Calu3 (cell line): ENCODE measurements around the gene TBC1D9. TPM values are rescaled to one million over a fixed set of nuclear protein-coding genes. Genes with fewer than 3 reads are reported as not detected.

ENCODE experiments used
- BruUV-seq: library from RNA; stranded (reverse); fragments of 400-500 nt; replicated peaks from 2 replicates; lab custom pipeline; 2021; lab: Mats Ljungman, UMichigan
- CTCF ChIA-PET: fragments of 300-600 bp; sonication (Branson Sonifier 250); formaldehyde crosslinking; loops from one replicate; lab custom pipeline; 2022; ENCODE audit warnings: antibody characterized with exemption; lab: Charles Lee
- DNase-seq: peaks from one replicate; pipeline ENCODE4 v3.0.0; 2022
- H3K27ac Mint-ChIP-seq: one replicate; pipeline ENCODE4 v1.8.0; 2022; ENCODE audit warnings: mixed read lengths; ENCODE audit not compliant: unreplicated experiment
- H3K27me3 Mint-ChIP-seq: one replicate; pipeline ENCODE4 v1.8.0; 2022; ENCODE audit warnings: mixed read lengths; ENCODE audit not compliant: unreplicated experiment
- H3K36me3 Mint-ChIP-seq: one replicate; pipeline ENCODE4 v1.8.0; 2022; ENCODE audit warnings: mild to moderate bottlenecking, moderate library complexity, mixed read lengths; ENCODE audit not compliant: insufficient read depth, unreplicated experiment
- H3K4me1 Mint-ChIP-seq: one replicate; pipeline ENCODE4 v1.8.0; 2022; ENCODE audit warnings: mild to moderate bottlenecking, low read depth, mixed read lengths; ENCODE audit not compliant: unreplicated experiment
- H3K4me3 Mint-ChIP-seq: one replicate; pipeline ENCODE4 v1.8.0; 2022; ENCODE audit warnings: mild to moderate bottlenecking, low read depth, moderate library complexity, mixed read lengths; ENCODE audit not compliant: unreplicated experiment
- H3K9me3 Mint-ChIP-seq: one replicate; pipeline ENCODE4 v1.8.0; 2022; ENCODE audit warnings: low read depth, mixed read lengths; ENCODE audit not compliant: unreplicated experiment
- CTCF ChIP-seq: fragments of 200-600 bp; IDR thresholded peaks from one replicate; pipeline ENCODE4 v1.8.0; 2022; ENCODE audit warnings: antibody characterized with exemption; ENCODE audit not compliant: unreplicated experiment
- intact Hi-C: fragments of 100-400 bp; cut with micrococcal nuclease; formaldehyde crosslinking; loops from one replicate; pipeline ENCODE4 v1.10.0; 2022; ENCODE audit not compliant: unreplicated experiment
- total RNA-seq: library from RNA; stranded (reverse); gene quantifications from 2 replicates; pipeline ENCODE4 v1.2.3, GENCODE V29; 2022

TBC1D9 gene
- total RNA-seq, 1 experiment from 2014 or later = 9.4 TPM

GRCh38 chr4:140668111-140668510, 88.1 kb downstream of the TBC1D9 start:
- H3K27me3 Mint-ChIP-seq = no peaks in the 10 kb centered on the region
- no peaks in the 10 kb centered on the region for H3K9me3 Mint-ChIP-seq
- intact Hi-C loops = no loop called here
- no peak overlapping the region for H3K4me3 Mint-ChIP-seq
- H3K27ac Mint-ChIP-seq = no peak overlapping the region
- no peaks in the 10 kb centered on the region for H3K4me1 Mint-ChIP-seq
- no peak for DNase-seq
- CTCF ChIA-PET = no interaction called here
- BruUV-seq = no TSS peak
- H3K36me3 Mint-ChIP-seq = no peaks in the 10 kb centered on the region
- no peak for TF ChIP-seq CTCF

GRCh38 chr4:140666889-140667614, 89.1 kb downstream of the TBC1D9 start:
- no TSS peak for BruUV-seq
- CTCF ChIA-PET = no interaction called here
- Mint-ChIP-seq H3K36me3 (no peaks in the 10 kb centered on the region), H3K4me1 (no peaks in the 10 kb centered on the region), H3K27me3 (no peaks in the 10 kb centered on the region), H3K27ac (no peak overlapping the region), H3K9me3 (no peaks in the 10 kb centered on the region), H3K4me3 (no peak overlapping the region)
- intact Hi-C loops = no loop called here
- DNase-seq = no peak
- TF ChIP-seq CTCF = no peak

- intact Hi-C loops = no loop called here
Observed at GRCh38 chr4:140662082-140662869, 93.9 kb downstream of the TBC1D9 start.

GRCh38 chr4:140661550-140661949, 94.6 kb downstream of the TBC1D9 start:
- no TSS peak for BruUV-seq
- no peak for DNase-seq
- no peak overlapping the region for H3K27ac Mint-ChIP-seq
- H3K27me3 Mint-ChIP-seq = no peaks in the 10 kb centered on the region
- TF ChIP-seq CTCF = no peak
- intact Hi-C loops = no loop called here
- no peaks in the 10 kb centered on the region for H3K9me3 Mint-ChIP-seq
- H3K36me3 Mint-ChIP-seq = no peaks in the 10 kb centered on the region
- no peaks in the 10 kb centered on the region for H3K4me1 Mint-ChIP-seq
- CTCF ChIA-PET = no interaction called here
- H3K4me3 Mint-ChIP-seq = no peak overlapping the region

More at GRCh38 chr4:140662082-140662869, 93.9 kb downstream of the TBC1D9 start:
- DNase-seq = no peak
- CTCF ChIA-PET = no interaction called here
- no peaks in the 10 kb centered on the region for H3K36me3 Mint-ChIP-seq
- H3K4me1 Mint-ChIP-seq = no peaks in the 10 kb centered on the region
- BruUV-seq = no TSS peak
- H3K4me3 Mint-ChIP-seq = no peak overlapping the region
- no peak for TF ChIP-seq CTCF
- H3K9me3 Mint-ChIP-seq = no peaks in the 10 kb centered on the region
- H3K27me3 Mint-ChIP-seq = no peaks in the 10 kb centered on the region
- no peak overlapping the region for H3K27ac Mint-ChIP-seq
